HepG2 (cell line): Measurements from ENCODE around the gene UNC93A. TPM values are rescaled to one million over a fixed set of nuclear protein-coding genes. Genes with fewer than 3 reads are reported as not detected.
A peak's percentile ranks its signal among the peaks of the same experiment; 100 is the strongest.

ENCODE experiments used
- ARNT2 ChIP-seq: sonication (generic); formaldehyde crosslinking; IDR thresholded peaks from 2 replicates; pipeline ENCODE4 v1.8.0; 2022; ENCODE audit warnings: mild to moderate bottlenecking, low read depth, missing genetic modification reagents, moderate library complexity
- ESRRA ChIP-seq: sonication (generic); formaldehyde crosslinking; IDR thresholded peaks from 2 replicates; pipeline ENCODE4 v1.5.1; 2020; ENCODE audit warnings: mild to moderate bottlenecking, low read depth, missing genetic modification reagents
- SMYD3 ChIP-seq: sonication (generic); formaldehyde crosslinking; IDR thresholded peaks from 2 replicates; pipeline ENCODE4 v1.8.1; 2023; ENCODE audit warnings: mild to moderate bottlenecking, missing genetic modification reagents
- ZNF329 ChIP-seq: sonication (generic); formaldehyde crosslinking; IDR thresholded peaks from 2 replicates; pipeline ENCODE4 v1.9.0; 2021; ENCODE audit warnings: low read depth, mild to moderate bottlenecking, missing genetic modification reagents
- ZNF530 ChIP-seq: sonication (generic); formaldehyde crosslinking; IDR thresholded peaks from 2 replicates; pipeline ENCODE4 v1.5.0; 2020; ENCODE audit warnings: low read depth, mild to moderate bottlenecking, missing genetic modification reagents
- ZNF550 ChIP-seq: sonication (generic); formaldehyde crosslinking; IDR thresholded peaks from 2 replicates; pipeline ENCODE4 v1.4.0; 2020; ENCODE audit warnings: mild to moderate bottlenecking, missing genetic modification reagents, borderline replicate concordance
- ZNF879 ChIP-seq: sonication (generic); formaldehyde crosslinking; IDR thresholded peaks from 2 replicates; pipeline ENCODE4 v1.8.1; 2023; ENCODE audit warnings: missing genetic modification reagents
- ZSCAN30 ChIP-seq: sonication (generic); formaldehyde crosslinking; IDR thresholded peaks from 2 replicates; pipeline ENCODE4 v1.5.0; 2020; ENCODE audit warnings: mild to moderate bottlenecking, missing genetic modification reagents
- polyA plus RNA-seq, 8 experiments: library from polyadenylated mRNA; depleted of rRNA in 3 of 8; stranded (reverse) in 7 of 8; unstranded in 1 of 8; fragments of >200 nt; fragmentation: Illumina TruSeq in 4 of 8; extraction: Trizol in 4 of 8; gene quantifications; 2 replicates each; pipeline versions ENCODE4 v1.2.1 to v1.2.3, GENCODE V29; 2011 to 2016; ENCODE audit warnings: low read depth in 4 of 8, missing spikeins in 1 of 8, mixed read lengths in 1 of 8; ENCODE audit not compliant: insufficient read depth in 1 of 8
- total RNA-seq, 5 experiments: library from RNA; depleted of rRNA; stranded (reverse); fragments of >200 nt; fragmentation: Illumina TruSeq; extraction: Trizol; gene quantifications; 2 replicates each; pipeline ENCODE4 v1.2.3, GENCODE V29; 2016; ENCODE audit warnings: low read depth in 1 of 5
- TF ChIP-seq, protein P1 (sequence below), 2 experiments: sonication (generic) in 1 of 2; formaldehyde crosslinking in 1 of 2; IDR thresholded peaks; 2 replicates each; pipeline versions ENCODE4 v1.6.1 to v1.9.0; 2014 to 2022; ENCODE audit warnings: antibody characterized with exemption in 1 of 2, borderline replicate concordance in 1 of 2, inconsistent platforms in 1 of 2, low read depth in 1 of 2, missing genetic modification reagents in 1 of 2
- TF ChIP-seq, protein P2 (sequence below), 2 experiments: sonication (generic) in 1 of 2; formaldehyde crosslinking in 1 of 2; IDR thresholded peaks; 2 replicates each; pipeline versions ENCODE4 v1.5.1 to v1.6.1; 2011 to 2020; ENCODE audit warnings: borderline replicate concordance in 1 of 2, low read depth in 1 of 2, low read length in 1 of 2, mild to moderate bottlenecking in 1 of 2, missing genetic modification reagents in 1 of 2, moderate library complexity in 1 of 2
- TF ChIP-seq, protein P3 (sequence below): sonication (generic); formaldehyde crosslinking; IDR thresholded peaks from 2 replicates; pipeline ENCODE4 v1.4.0; 2020; ENCODE audit warnings: mild to moderate bottlenecking, missing genetic modification reagents

UNC93A gene
- total and polyA plus RNA-seq, 2 of the 13 experiments (the other 11 are each of a cell fraction or from before 2014, with no cell fraction given), result 11.0 to 42.7 TPM

DNA sequence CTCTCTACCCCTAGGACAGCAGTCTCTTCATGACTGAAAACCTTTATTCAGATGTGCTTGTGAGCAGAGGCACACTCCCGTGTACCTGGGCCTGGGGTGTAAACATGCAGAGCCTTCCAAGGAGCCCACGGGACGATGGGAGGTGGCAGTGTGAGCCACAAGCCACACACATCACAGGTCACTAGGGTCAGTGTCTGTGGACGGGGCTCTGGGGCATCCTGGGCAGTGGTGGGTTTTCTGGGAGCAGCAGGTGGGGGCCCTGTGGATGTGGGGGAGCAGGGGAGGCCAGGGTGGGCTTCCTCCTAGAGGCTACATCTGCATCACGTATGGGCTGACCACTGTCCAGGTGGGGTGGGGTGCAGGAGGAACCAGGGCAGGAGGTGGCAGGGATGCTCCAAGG is 17.1 kb downstream of the UNC93A start (continued):
- TF ChIP-seq, protein P1, sequence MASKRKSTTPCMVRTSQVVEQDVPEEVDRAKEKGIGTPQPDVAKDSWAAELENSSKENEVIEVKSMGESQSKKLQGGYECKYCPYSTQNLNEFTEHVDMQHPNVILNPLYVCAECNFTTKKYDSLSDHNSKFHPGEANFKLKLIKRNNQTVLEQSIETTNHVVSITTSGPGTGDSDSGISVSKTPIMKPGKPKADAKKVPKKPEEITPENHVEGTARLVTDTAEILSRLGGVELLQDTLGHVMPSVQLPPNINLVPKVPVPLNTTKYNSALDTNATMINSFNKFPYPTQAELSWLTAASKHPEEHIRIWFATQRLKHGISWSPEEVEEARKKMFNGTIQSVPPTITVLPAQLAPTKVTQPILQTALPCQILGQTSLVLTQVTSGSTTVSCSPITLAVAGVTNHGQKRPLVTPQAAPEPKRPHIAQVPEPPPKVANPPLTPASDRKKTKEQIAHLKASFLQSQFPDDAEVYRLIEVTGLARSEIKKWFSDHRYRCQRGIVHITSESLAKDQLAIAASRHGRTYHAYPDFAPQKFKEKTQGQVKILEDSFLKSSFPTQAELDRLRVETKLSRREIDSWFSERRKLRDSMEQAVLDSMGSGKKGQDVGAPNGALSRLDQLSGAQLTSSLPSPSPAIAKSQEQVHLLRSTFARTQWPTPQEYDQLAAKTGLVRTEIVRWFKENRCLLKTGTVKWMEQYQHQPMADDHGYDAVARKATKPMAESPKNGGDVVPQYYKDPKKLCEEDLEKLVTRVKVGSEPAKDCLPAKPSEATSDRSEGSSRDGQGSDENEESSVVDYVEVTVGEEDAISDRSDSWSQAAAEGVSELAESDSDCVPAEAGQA (IDR thresholded peaks at IDR 0.05; ENCODE audit: low read depth), result no peak
- TF ChIP-seq, protein P1 (CRISPR knock-in tag; IDR thresholded peaks at IDR 0.05; ENCODE audit: borderline replicate concordance), result no peak
- TF ChIP-seq, protein P2, sequence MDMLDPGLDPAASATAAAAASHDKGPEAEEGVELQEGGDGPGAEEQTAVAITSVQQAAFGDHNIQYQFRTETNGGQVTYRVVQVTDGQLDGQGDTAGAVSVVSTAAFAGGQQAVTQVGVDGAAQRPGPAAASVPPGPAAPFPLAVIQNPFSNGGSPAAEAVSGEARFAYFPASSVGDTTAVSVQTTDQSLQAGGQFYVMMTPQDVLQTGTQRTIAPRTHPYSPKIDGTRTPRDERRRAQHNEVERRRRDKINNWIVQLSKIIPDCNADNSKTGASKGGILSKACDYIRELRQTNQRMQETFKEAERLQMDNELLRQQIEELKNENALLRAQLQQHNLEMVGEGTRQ (IDR thresholded peaks at IDR 0.05; ENCODE audit: low read depth, low read length), result no peak
- TF ChIP-seq, protein P2 (CRISPR knock-in tag; IDR thresholded peaks at IDR 0.05; ENCODE audit: borderline replicate concordance), result 0 out of 2 replicates have a peak, but pooled peaks have one; percentile 9
- TF ChIP-seq ZNF879 (CRISPR knock-in tag) (peak; percentile 20; the same call in 1 of the 2 replicates), SMYD3 (0 out of 2 replicates have a peak, but pooled peaks have one; percentile 4), ARNT2 (peak; percentile 26; the same call in 1 of the 2 replicates), ZNF329 (CRISPR knock-in tag) (0 out of 2 replicates have a peak, but pooled peaks have one; percentile 7), ZNF550 (CRISPR knock-in tag) (no peak), ZNF530 (CRISPR knock-in tag) (no peak), ZSCAN30 (CRISPR knock-in tag) (peak; percentile 74; the same call in 1 of the 2 replicates), ESRRA (CRISPR knock-in tag) (no peak)
- TF ChIP-seq, protein P3, sequence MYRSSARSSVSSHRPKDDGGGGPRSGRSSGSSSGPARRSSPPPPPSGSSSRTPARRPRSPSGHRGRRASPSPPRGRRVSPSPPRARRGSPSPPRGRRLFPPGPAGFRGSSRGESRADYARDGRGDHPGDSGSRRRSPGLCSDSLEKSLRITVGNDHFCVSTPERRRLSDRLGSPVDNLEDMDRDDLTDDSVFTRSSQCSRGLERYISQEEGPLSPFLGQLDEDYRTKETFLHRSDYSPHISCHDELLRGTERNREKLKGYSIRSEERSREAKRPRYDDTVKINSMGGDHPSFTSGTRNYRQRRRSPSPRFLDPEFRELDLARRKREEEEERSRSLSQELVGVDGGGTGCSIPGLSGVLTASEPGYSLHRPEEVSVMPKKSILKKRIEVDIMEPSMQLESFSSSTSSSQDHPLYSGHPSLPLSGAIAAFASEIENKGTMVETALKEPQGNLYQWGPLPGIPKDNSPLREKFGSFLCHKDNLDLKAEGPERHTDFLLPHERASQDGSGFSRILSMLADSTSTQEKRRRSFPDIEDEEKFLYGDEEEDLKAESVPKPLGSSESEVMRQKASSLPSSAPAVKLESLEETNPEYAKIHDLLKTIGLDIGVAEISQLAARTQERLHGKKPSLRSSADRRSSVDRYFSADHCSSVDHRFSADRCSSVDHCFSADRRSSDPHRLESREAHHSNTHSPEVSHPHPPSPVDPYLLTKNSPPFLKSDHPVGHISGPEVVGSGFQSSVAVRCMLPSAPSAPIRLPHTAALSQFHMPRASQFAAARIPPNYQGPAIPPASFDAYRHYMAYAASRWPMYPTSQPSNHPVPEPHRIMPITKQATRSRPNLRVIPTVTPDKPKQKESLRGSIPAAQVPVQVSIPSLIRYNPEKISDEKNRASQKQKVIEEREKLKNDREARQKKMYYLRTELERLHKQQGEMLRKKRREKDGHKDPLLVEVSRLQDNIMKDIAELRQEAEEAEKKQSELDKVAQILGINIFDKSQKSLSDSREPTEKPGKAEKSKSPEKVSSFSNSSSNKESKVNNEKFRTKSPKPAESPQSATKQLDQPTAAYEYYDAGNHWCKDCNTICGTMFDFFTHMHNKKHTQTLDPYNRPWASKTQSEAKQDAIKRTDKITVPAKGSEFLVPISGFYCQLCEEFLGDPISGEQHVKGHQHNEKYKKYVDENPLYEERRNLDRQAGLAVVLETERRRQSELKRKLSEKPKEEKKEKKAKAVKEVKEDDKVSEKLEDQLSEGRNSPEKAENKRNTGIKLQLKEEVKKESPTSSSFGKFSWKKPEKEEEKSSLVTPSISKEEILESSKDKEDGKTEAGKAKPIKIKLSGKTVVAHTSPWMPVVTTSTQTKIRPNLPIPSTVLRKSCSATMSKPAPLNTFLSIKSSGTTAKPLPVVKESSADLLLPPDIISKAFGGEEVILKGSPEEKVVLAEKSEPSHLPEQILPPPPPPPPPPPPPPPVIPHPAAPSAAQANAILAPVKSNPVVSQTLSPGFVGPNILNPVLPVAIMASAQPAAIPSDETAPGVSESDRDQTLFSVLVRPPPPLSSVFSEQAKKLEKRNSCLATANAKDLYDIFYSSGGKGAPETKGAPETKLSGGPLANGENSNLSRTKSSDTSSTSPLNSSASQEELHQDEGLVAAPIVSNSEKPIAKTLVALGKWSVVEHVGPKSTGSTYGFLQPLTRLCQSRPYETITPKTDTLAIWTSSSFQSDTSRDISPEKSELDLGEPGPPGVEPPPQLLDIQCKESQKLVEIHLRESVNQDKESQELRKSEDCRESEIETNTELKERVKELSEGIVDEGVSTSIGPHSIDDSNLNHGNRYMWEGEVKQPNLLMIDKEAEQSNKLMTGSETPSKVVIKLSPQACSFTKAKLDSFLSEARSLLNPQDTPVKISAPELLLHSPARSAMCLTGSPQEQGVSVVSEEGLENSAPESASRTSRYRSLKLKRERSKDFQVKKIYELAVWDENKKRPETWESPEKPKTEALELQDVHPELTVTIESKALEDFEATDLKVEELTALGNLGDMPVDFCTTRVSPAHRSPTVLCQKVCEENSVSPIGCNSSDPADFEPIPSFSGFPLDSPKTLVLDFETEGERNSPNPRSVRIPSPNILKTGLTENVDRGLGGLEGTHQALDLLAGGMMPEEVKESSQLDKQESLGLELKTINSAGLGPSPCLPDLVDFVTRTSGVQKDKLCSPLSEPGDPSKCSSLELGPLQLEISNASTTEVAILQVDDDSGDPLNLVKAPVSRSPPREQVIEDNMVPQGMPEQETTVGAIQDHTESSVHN (CRISPR knock-in tag), result 0 out of 2 replicates have a peak, but pooled peaks have one; percentile 4
